Measurements from ENCODE around the gene C16orf46. TPM values are rescaled to one million over a fixed set of nuclear protein-coding genes. Genes with fewer than 3 reads are reported as not detected.

C16orf46 gene
- total and polyA plus RNA-seq, 2 of the 4 experiments (the other 2 are of a cell fraction) = 0.27 to 0.72 TPM

DNA sequence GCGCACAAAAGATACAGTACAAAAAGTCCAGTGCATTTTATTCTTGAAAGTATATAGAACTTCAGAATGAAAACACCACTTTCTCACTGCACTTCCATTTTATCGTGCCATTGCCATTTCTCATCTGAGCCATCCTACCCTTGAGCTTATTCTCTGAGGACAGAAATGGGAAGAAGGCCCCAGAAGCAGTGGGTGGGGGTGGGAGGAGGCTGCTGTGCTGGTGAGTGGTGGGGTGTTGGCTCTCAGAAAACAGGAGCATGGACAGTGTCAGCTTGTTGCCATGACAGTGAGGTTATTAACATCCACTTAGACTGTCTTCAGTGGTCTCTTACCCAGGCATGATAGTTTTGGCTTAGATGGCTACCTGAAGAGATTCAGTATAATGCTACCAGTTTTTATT lies 36.9 kb downstream of the C16orf46 start:
- Histone ChIP-seq H2BK15ac (ENCODE audit: low read depth, low read length) (no peak overlapping the region), H2BK20ac (ENCODE audit: low read depth, low read length) (no peak overlapping the region), H2BK5ac (ENCODE audit: low read depth, low read length, poor library complexity, severe bottlenecking) (no peak overlapping the region), H4K5ac (ENCODE audit: low read depth, low read length) (no peak overlapping the region), H3K4me1 (ENCODE audit: control insufficient read depth, insufficient read depth, low read length) (peaks cover 2% of the 10 kb centered on the region; the same call in 1 of the 2 replicates), H3K9ac (ENCODE audit: low read depth, low read length) (no peak overlapping the region), H3K27me3 (ENCODE audit: control insufficient read depth, insufficient read depth, low read length) (no peaks in the 10 kb centered on the region), H3K4ac (ENCODE audit: low read depth, low read length) (no peak overlapping the region), H3K23ac (ENCODE audit: low read depth, low read length) (no peak overlapping the region), H3K79me1 (ENCODE audit: low read depth in 1 of 2, low read length in 2 of 2) (peaks cover 35 to 38% of the 10 kb centered on the region in 2 experiments), H3K36me3 (ENCODE audit: control insufficient read depth, insufficient read depth, low read length) (peaks cover 26% of the 10 kb centered on the region), H3K4me3 (ENCODE audit: insufficient read depth, low read depth, low read length) (no peak overlapping the region), H3K14ac (replicated peaks; ENCODE audit: low read depth, low read length) (no peak overlapping the region), H2AK5ac (ENCODE audit: low read depth, low read length) (no peak overlapping the region), H4K20me1 (ENCODE audit: insufficient read depth, low read length) (peaks cover 9% of the 10 kb centered on the region; the same call in 1 of the 2 replicates), H3K27ac (ENCODE audit: insufficient read depth, low read length) (no peak overlapping the region), H3K18ac (ENCODE audit: low read depth, low read length) (no peak overlapping the region), H2AFZ (replicated peaks; ENCODE audit: low read length, poor library complexity) (no peak overlapping the region), H3K9me3 (ENCODE audit: control insufficient read depth, insufficient read depth, low read length) (no peaks in the 10 kb centered on the region), H4K8ac (ENCODE audit: low read depth in 2 of 2, low read length in 2 of 2) (no peak overlapping the region), H3K4me2 (ENCODE audit: low read depth, low read length) (no peak overlapping the region), H2BK120ac (ENCODE audit: low read depth, low read length) (no peak overlapping the region), H3K56ac (ENCODE audit: extremely low read depth, insufficient read depth, low read length) (no peak overlapping the region), H4K91ac (ENCODE audit: insufficient read depth, low read depth, low read length) (no peak overlapping the region), H3K9me1 (ENCODE audit: insufficient read depth, low read length) (peaks cover 16% of the 10 kb centered on the region; the same call in 1 of the 2 replicates), H2AK9ac (replicated peaks; ENCODE audit: low read depth, low read length, poor library complexity) (no peak overlapping the region)
- POLR2A ChIA-PET (ENCODE audit: unreplicated experiment) = no interaction called here
- in situ Hi-C loops (cut with MboI; ENCODE audit: low sequenced_read_pairs) (loop anchor here (25.0 kb wide), 1 partner anchor 697 kb away; no protein-coding TSS in a partner anchor), dilution Hi-C loops (cut with HindIII; ENCODE audit: low sequenced_read_pairs, unreplicated experiment) (no loop called here), intact Hi-C loops (cut with micrococcal nuclease) (no loop called here)
- DNase-seq (no peak), ATAC-seq (ENCODE audit: low read depth) (no peak)
- CTCF ChIA-PET = no interaction called here
- TF ChIP-seq, protein P1, sequence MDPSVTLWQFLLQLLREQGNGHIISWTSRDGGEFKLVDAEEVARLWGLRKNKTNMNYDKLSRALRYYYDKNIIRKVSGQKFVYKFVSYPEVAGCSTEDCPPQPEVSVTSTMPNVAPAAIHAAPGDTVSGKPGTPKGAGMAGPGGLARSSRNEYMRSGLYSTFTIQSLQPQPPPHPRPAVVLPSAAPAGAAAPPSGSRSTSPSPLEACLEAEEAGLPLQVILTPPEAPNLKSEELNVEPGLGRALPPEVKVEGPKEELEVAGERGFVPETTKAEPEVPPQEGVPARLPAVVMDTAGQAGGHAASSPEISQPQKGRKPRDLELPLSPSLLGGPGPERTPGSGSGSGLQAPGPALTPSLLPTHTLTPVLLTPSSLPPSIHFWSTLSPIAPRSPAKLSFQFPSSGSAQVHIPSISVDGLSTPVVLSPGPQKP (IDR thresholded peaks at IDR 0.05; ENCODE audit: borderline replicate concordance, low read depth, low read length) = no peak
- TF ChIP-seq RAD21 (IDR thresholded peaks at IDR 0.05; ENCODE audit: low read length) = no peak
- no peak for TF ChIP-seq MXI1 (IDR thresholded peaks at IDR 0.05; ENCODE audit: borderline replicate concordance, low read depth, low read length)
- TF ChIP-seq USF2 (IDR thresholded peaks at IDR 0.05; ENCODE audit: low read depth, low read length) = no peak
- no peak for TF ChIP-seq POLR2A (IDR thresholded peaks at IDR 0.05; ENCODE audit: low read depth, low read length)
- TF ChIP-seq NFE2L2 (IDR thresholded peaks at IDR 0.05; ENCODE audit: low read depth, low read length) = no peak
- no peak for TF ChIP-seq MAFK (IDR thresholded peaks at IDR 0.05; ENCODE audit: low read depth, low read length)
- no peak for TF ChIP-seq MAZ (IDR thresholded peaks at IDR 0.05; ENCODE audit: borderline replicate concordance, low read depth, low read length)
- no peak for TF ChIP-seq CHD1 (IDR thresholded peaks at IDR 0.05; ENCODE audit: low read depth, low read length)
- TF ChIP-seq SMC3 (IDR thresholded peaks at IDR 0.05; ENCODE audit: low read depth, low read length) = no peak
- TF ChIP-seq, protein P2, sequence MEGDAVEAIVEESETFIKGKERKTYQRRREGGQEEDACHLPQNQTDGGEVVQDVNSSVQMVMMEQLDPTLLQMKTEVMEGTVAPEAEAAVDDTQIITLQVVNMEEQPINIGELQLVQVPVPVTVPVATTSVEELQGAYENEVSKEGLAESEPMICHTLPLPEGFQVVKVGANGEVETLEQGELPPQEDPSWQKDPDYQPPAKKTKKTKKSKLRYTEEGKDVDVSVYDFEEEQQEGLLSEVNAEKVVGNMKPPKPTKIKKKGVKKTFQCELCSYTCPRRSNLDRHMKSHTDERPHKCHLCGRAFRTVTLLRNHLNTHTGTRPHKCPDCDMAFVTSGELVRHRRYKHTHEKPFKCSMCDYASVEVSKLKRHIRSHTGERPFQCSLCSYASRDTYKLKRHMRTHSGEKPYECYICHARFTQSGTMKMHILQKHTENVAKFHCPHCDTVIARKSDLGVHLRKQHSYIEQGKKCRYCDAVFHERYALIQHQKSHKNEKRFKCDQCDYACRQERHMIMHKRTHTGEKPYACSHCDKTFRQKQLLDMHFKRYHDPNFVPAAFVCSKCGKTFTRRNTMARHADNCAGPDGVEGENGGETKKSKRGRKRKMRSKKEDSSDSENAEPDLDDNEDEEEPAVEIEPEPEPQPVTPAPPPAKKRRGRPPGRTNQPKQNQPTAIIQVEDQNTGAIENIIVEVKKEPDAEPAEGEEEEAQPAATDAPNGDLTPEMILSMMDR (conservative IDR thresholded peaks at IDR 0.05; ENCODE audit: low read depth, low read length) = no peak
- no peak for TF ChIP-seq RCOR1 (IDR thresholded peaks at IDR 0.05; ENCODE audit: insufficient replicate concordance, low read length)
- TF ChIP-seq RFX5 (IDR thresholded peaks at IDR 0.05; ENCODE audit: low read depth, low read length) = no peak
- TF ChIP-seq FOS (IDR thresholded peaks at IDR 0.05; ENCODE audit: low read depth, low read length) = no peak
- no peak for TF ChIP-seq CEBPB (IDR thresholded peaks at IDR 0.05; ENCODE audit: low read depth, low read length)
- TF ChIP-seq BHLHE40 (IDR thresholded peaks at IDR 0.05; ENCODE audit: low read depth, low read length) = no peak
- WGBS, 2 experiments (ENCODE audit: extremely low coverage in 2 of 2, insufficient read length in 1 of 2) = no CpG with 5 or more reads among the region's 2 CpGs
- BruUV-seq (replicated peaks) = no TSS peak
